HEK293 (cell line): ENCODE measurements around the gene RNF126.

ENCODE experiments used
- MZF1 ChIP-seq: fragments of 450-650 bp; formaldehyde crosslinking; IDR thresholded peaks from 2 replicates; pipeline ENCODE4 v1.5.1; 2017; ENCODE audit warnings: missing biosample characterization, missing genetic modification characterization, borderline replicate concordance
- TCF7L2 ChIP-seq: IDR thresholded peaks from 2 replicates; pipeline ENCODE4 v1.6.1; 2011; ENCODE audit warnings: low read depth, mild to moderate bottlenecking, inconsistent platforms, low read length, moderate library complexity, borderline replicate concordance
- ZNF280D ChIP-seq: fragments of 450-650 bp; formaldehyde crosslinking; IDR thresholded peaks from 2 replicates; pipeline ENCODE4 v1.5.1; 2016; ENCODE audit warnings: missing biosample characterization, missing genetic modification characterization
- ZNF391 ChIP-seq: fragments of 450-650 bp; formaldehyde crosslinking; IDR thresholded peaks from 2 replicates; pipeline ENCODE4 v1.5.1; 2016; ENCODE audit warnings: low read depth, missing biosample characterization, missing genetic modification characterization, borderline replicate concordance
- ZNF513 ChIP-seq: fragments of 450-650 bp; IDR thresholded peaks from 2 replicates; pipeline ENCODE4 v1.5.1; 2018; ENCODE audit warnings: missing biosample characterization, missing genetic modification characterization
- ZNF654 ChIP-seq: fragments of 450-650 bp; formaldehyde crosslinking; IDR thresholded peaks from 2 replicates; pipeline ENCODE4 v1.5.1; 2016; ENCODE audit warnings: low read depth, missing biosample characterization, missing genetic modification characterization
- TF ChIP-seq, protein P1 (sequence below): fragments of 450-650 bp; formaldehyde crosslinking; IDR thresholded peaks from 2 replicates; pipeline ENCODE4 v1.5.1; 2016; ENCODE audit warnings: missing biosample characterization, missing genetic modification characterization
- TF ChIP-seq, protein P2 (sequence below): sonication (generic); formaldehyde crosslinking; IDR thresholded peaks from 2 replicates; pipeline ENCODE4 v1.8.1; 2022; ENCODE audit warnings: mild to moderate bottlenecking, moderate library complexity, missing genetic modification reagents

- TF ChIP-seq, protein P1, sequence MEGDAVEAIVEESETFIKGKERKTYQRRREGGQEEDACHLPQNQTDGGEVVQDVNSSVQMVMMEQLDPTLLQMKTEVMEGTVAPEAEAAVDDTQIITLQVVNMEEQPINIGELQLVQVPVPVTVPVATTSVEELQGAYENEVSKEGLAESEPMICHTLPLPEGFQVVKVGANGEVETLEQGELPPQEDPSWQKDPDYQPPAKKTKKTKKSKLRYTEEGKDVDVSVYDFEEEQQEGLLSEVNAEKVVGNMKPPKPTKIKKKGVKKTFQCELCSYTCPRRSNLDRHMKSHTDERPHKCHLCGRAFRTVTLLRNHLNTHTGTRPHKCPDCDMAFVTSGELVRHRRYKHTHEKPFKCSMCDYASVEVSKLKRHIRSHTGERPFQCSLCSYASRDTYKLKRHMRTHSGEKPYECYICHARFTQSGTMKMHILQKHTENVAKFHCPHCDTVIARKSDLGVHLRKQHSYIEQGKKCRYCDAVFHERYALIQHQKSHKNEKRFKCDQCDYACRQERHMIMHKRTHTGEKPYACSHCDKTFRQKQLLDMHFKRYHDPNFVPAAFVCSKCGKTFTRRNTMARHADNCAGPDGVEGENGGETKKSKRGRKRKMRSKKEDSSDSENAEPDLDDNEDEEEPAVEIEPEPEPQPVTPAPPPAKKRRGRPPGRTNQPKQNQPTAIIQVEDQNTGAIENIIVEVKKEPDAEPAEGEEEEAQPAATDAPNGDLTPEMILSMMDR = no peak
- no peak for TF ChIP-seq ZNF391 (tag by site-specific recombination)
- no peak for TF ChIP-seq ZNF280D (tag by site-specific recombination)
- TF ChIP-seq, protein P2, sequence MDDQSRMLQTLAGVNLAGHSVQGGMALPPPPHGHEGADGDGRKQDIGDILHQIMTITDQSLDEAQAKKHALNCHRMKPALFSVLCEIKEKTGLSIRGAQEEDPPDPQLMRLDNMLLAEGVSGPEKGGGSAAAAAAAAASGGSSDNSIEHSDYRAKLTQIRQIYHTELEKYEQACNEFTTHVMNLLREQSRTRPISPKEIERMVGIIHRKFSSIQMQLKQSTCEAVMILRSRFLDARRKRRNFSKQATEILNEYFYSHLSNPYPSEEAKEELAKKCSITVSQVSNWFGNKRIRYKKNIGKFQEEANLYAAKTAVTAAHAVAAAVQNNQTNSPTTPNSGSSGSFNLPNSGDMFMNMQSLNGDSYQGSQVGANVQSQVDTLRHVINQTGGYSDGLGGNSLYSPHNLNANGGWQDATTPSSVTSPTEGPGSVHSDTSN (CRISPR knock-in tag) = no peak
- TF ChIP-seq TCF7L2 = no peak
- TF ChIP-seq MZF1 = no peak
- TF ChIP-seq ZNF513 = no peak
- TF ChIP-seq ZNF654 (tag by site-specific recombination) = no peak
Measured at GRCh38 chr19:643736-644135, 19.3 kb downstream of the RNF126 start.
